Transverse colon (tissue), 4 donors: ENCODE results near the gene MMD. TPM values are rescaled to one million over a fixed set of nuclear protein-coding genes. Genes with fewer than 3 reads are reported as not detected.
"Not testable (repeated sequence)": the region's sequence is repeated elsewhere in the genome, so short reads cannot be mapped to it uniquely, and the experiment has no call there.

Experiments used
- DNase-seq: peaks from one replicate; pipeline ENCODE4 v3.0.0-alpha.2; 2019
- H3K27ac ChIP-seq, 4 donors: fragments of 200-600 bp; sonication (generic); 2 replicates each; pipeline ENCODE4 v1.5.1; 2016 to 2018; ENCODE audit warnings: inconsistent platforms in 4 of 4
- H3K27me3 ChIP-seq: fragments of 200-600 bp; sonication (generic); 2 replicates; pipeline ENCODE4 v1.5.1; 2017; ENCODE audit warnings: inconsistent platforms
- H3K36me3 ChIP-seq, 4 donors: fragments of 200-600 bp; sonication (generic); 2 replicates each; pipeline ENCODE4 v1.5.1; 2017 to 2019; ENCODE audit warnings: inconsistent platforms in 4 of 4
- H3K4me1 ChIP-seq, 4 donors: fragments of 200-600 bp; sonication (generic); 2 replicates each; pipeline ENCODE4 v1.5.1; 2017 to 2020; ENCODE audit warnings: inconsistent platforms in 4 of 4
- H3K4me3 ChIP-seq, 4 donors: fragments of 200-600 bp; sonication (generic); 1 replicate in 1 of 4; 2 replicates in 3 of 4; pipeline versions ENCODE4 v1.5.1 to v1.6.1; 2017 to 2019; ENCODE audit warnings: inconsistent platforms in 4 of 4
- H3K9me3 ChIP-seq, 2 donors: fragments of 200-600 bp; sonication (generic); 2 replicates each; pipeline ENCODE4 v1.5.1; 2017 to 2019; ENCODE audit warnings: inconsistent platforms in 2 of 2
- CTCF ChIP-seq, 5 experiments: fragments of 200-600 bp in 3 of 5; fragments of 450-650 bp in 2 of 5; sonication (generic) in 3 of 5; IDR thresholded peaks; 1 replicate in 2 of 5; 2 replicates in 3 of 5; pipeline ENCODE4 v1.5.1; 2016 to 2017; ENCODE audit warnings: antibody characterized with exemption in 5 of 5, inconsistent platforms in 3 of 5, mild to moderate bottlenecking in 2 of 5, moderate library complexity in 1 of 5
- EP300 ChIP-seq: sonication (generic); formaldehyde crosslinking; IDR thresholded peaks from one replicate; pipeline ENCODE4 v1.6.1; 2017; ENCODE audit warnings: antibody characterized with exemption, low read depth
- POLR2A ChIP-seq: fragments of 450-650 bp; IDR thresholded peaks from one replicate; pipeline ENCODE4 v1.6.1; 2016; ENCODE audit warnings: antibody characterized with exemption, mild to moderate bottlenecking, moderate library complexity
- POLR2AphosphoS5 ChIP-seq, 3 donors: sonication (generic); formaldehyde crosslinking; IDR thresholded peaks; one replicate each; pipeline ENCODE4 v1.6.1; 2016; ENCODE audit warnings: antibody characterized with exemption in 3 of 3
- WGBS, 2 donors: methylation state at CpG; one replicate each; pipeline ENCODE4 v1.1.5; 2018; ENCODE audit warnings: low coverage in 1 of 2; 5-methylcytosine and 5-hydroxymethylcytosine counted together
- in situ Hi-C, 4 donors: fragments of 200-750 bp; cut with MboI; loops; one replicate each; pipeline versions ENCODE4 v1.15.0 to v1.15.1; 2017; ENCODE audit warnings: low sequenced_read_pairs in 3 of 4, low pct_ligation_motif_present in 1 of 4, low pct_unique_long_range_greater_than_20kb in 1 of 4
- intact Hi-C: fragments of 100-400 bp; cut with DNase I; formaldehyde crosslinking; loops from one replicate; pipeline ENCODE4 v1.15.1; 2023; ENCODE audit warnings: low total_unique reads
- total RNA-seq, 4 donors: library from RNA; depleted of rRNA; stranded (reverse); fragments of >200 nt; gene quantifications; one replicate each; pipeline ENCODE4 v1.1.0, GENCODE V29; 2016

The MMD gene
- total RNA-seq, 4 donors from 2014 or later, result 4.8 to 18.9 (median 14.3) TPM

DNA sequence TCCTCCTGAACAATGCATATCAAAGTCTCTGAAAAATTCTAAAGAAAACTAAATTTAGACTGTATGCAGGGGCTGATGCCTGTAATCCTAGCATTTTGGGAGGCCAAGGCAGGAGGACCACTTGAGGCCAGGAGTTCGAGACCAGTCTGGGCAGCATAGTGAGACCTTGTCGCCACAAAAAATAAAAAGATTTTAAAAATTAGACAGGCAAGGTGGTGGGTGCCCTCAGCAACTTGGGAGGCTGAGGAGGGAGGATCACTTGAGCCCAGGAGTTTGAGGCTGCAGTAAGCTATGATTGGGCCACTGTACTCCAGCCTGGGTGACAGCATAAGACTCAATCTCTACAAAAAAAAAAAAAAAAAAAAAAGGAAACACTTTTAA, 30.1 kb upstream of the MMD start:
- Histone ChIP-seq H3K9me3 (no peaks in the 10 kb centered on the region), H3K4me3 (no peak overlapping the region), H3K36me3 (no peaks in the 10 kb centered on the region), H3K27me3 (no peaks in the 10 kb centered on the region), H3K4me1 (peaks cover 7 to 77% (median 29%) of the 10 kb centered on the region in 4 donors), H3K27ac (peak overlapping the region; percentile 58 to 75 (median 61))
- no peak for DNase-seq
- TF ChIP-seq EP300, result no peak
- WGBS, 2 donors, result 88 to 95% methylated on average over 2 of the region's 2 CpGs
- in situ Hi-C loops (no loop called here), intact Hi-C loops (no loop called here)

DNA sequence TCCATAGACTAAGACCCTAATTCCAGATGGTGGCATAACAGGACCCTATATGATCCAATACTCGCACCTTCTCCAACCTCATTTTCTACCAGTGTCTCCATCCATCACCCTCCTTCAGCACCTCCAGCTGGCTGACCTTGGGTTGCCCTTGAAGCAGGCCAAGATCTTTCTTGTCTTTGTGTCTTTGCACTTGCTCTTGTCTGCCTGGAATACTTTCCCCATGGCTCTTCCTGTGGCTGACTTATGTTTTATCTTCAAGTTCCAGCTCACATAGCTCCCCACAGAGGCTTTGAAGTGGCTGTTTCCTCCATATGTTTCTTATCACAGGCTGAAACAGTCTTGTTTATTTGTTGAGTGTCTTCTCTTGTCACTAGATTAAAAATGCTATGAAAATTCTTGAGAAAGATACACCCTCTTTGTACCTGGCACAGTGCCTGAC, 29.6 kb upstream of the MMD start:
- 78% methylated on average over 1 of the region's 1 CpG for WGBS, 2 donors
- Histone ChIP-seq H3K9me3 (no peaks in the 10 kb centered on the region), H3K4me3 (no peak overlapping the region), H3K4me1 (peaks cover 7 to 80% (median 29%) of the 10 kb centered on the region in 4 donors), H3K36me3 (no peaks in the 10 kb centered on the region), H3K27me3 (no peaks in the 10 kb centered on the region), H3K27ac (peak overlapping the region; percentile 58 to 75 (median 61))
- intact Hi-C loops, result no loop called here
- no peak for DNase-seq
- TF ChIP-seq POLR2AphosphoS5 (IDR thresholded peaks at IDR 0.05) (peak in 2 of 3 donors; percentile 47), EP300 (peak; percentile 29), POLR2A (no peak)
- in situ Hi-C loops, result no loop called here

DNA sequence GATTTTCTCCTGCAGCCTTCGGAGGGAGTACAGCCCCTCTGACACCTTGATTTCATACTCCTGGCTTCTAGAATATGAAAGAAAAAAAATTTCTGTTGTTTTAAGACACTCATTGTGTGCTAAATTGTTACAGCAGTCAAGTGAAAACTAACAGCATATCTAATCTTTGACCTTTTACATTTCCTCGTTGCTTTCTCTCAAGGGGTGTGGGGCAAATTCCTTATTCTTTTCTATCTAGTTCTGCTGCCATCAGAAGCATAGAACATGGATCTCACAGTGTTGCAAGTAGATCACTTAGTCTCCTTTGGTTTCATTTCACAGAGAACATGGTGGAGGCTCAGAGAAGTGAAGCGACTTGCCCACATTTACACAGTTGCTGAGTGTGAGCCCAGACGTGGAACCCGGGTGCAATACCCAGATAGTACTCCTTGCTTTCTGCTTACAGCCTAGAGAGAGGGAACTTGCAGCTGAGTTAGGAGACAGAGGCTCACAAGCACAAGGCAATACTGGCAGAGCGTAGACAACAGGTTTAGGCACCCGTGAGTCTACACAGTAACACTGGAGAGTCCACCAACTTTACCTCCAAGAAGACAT, 28.7 kb upstream of the MMD start:
- H3K27me3 ChIP-seq, result no peaks in the 10 kb centered on the region
- intact Hi-C loops, result no loop called here
- no peak for DNase-seq
- in situ Hi-C loops, result no loop called here
- H3K4me1 ChIP-seq, result peaks cover 7 to 75% (median 24%) of the 10 kb centered on the region in 4 donors
- H3K4me3 ChIP-seq, result no peak overlapping the region
- 38 to 82% methylated on average over 2 to 7 of the region's 7 CpGs for WGBS, 2 donors
- peak overlapping the region in 3 of 4 donors; percentile 58 to 75 (median 59) for H3K27ac ChIP-seq
- H3K36me3 ChIP-seq, result no peaks in the 10 kb centered on the region
- H3K9me3 ChIP-seq, result no peaks in the 10 kb centered on the region
- TF ChIP-seq CTCF (IDR thresholded peaks at IDR 0.05) (no peak), POLR2AphosphoS5 (IDR thresholded peaks at IDR 0.05) (no peak), EP300 (no peak), POLR2A (no peak)

- TF ChIP-seq POLR2AphosphoS5 (IDR thresholded peaks at IDR 0.05) (no peak), EP300 (no peak), CTCF (IDR thresholded peaks at IDR 0.05) (no peak), POLR2A (no peak)
- in situ Hi-C loops, result no loop called here
- H3K4me3 ChIP-seq, result no peak overlapping the region
- DNase-seq, result no peak
- H3K9me3 ChIP-seq, result no peaks in the 10 kb centered on the region
- peak overlapping the region in 3 of 4 donors; percentile 11 to 24 (median 14) for H3K27ac ChIP-seq
- intact Hi-C loops, result no loop called here
- no peaks in the 10 kb centered on the region for H3K27me3 ChIP-seq
- H3K4me1 ChIP-seq, result peaks cover 17 to 73% (median 30%) of the 10 kb centered on the region in 4 donors
- 59 to 70% methylated on average over 4 of the region's 4 CpGs for WGBS, 2 donors
- H3K36me3 ChIP-seq, result no peaks in the 10 kb centered on the region
These were observed 27.0 kb upstream of the MMD start for GRCh38 chr17:55448681-55449080.

- no peak for DNase-seq
- H3K27ac ChIP-seq, result peak overlapping the region; percentile 36 to 70 (median 54)
- in situ Hi-C loops, result no loop called here
- no peaks in the 10 kb centered on the region for H3K36me3 ChIP-seq
- H3K27me3 ChIP-seq, result no peaks in the 10 kb centered on the region
- WGBS, 2 donors, result 60 to 62% methylated on average over 4 of the region's 4 CpGs
- no peaks in the 10 kb centered on the region for H3K9me3 ChIP-seq
- H3K4me1 ChIP-seq, result peaks cover 19 to 72% (median 30%) of the 10 kb centered on the region in 4 donors
- intact Hi-C loops, result no loop called here
- TF ChIP-seq POLR2A, result no peak
- no peak for TF ChIP-seq POLR2AphosphoS5 (IDR thresholded peaks at IDR 0.05)
- TF ChIP-seq CTCF (IDR thresholded peaks at IDR 0.05), result no peak
- no peak for TF ChIP-seq EP300
- H3K4me3 ChIP-seq, result no peak overlapping the region
These were observed 25.1 kb upstream of the MMD start for GRCh38 chr17:55446581-55447205.

DNA sequence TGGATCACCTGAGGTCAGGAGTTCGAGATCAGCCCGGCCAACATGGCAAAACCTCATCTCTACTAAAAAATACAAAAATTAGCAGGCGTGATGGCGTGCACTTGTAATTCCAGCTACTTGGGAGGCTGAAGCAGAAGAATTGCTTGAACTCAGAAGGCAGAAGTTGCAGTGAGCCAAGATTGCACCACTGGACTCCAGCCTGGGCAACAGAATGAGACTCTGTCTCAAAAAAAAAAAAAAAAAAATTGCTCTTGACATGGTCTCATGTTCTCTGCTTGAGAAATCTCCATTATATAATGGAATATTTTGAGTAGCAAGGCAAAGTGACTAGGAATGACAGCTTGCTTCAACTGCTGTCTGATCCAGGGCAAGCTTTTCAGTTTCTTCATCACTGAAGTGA, 24.4 kb upstream of the MMD start:
- H3K36me3 ChIP-seq, H3K27me3 ChIP-seq, DNase-seq, in situ Hi-C loops, H3K9me3 ChIP-seq, intact Hi-C loops, H3K4me3 ChIP-seq: not testable (repeated sequence)
- Histone ChIP-seq H3K27ac (peak overlapping the region; percentile 62 to 73 (median 69)), H3K4me1 (peaks cover 14 to 65% (median 25%) of the 10 kb centered on the region in 4 donors)
- WGBS, 2 donors, result 73 to 89% methylated on average over 4 of the region's 4 CpGs
